GM18873 (cell line): ENCODE measurements around the gene CST8.
A peak's percentile ranks its signal among the peaks of the same experiment; 100 is the strongest.
"Not testable (repeated sequence)": the region's sequence is repeated elsewhere in the genome, so short reads cannot be mapped to it uniquely, and the experiment has no call there.

ENCODE experiments used
- ATAC-seq: cut with Tn5 transposase; IDR thresholded peaks from one replicate; pipeline ENCODE4 v1.9.1; 2021; ENCODE audit warnings: mild to moderate bottlenecking, moderate library complexity, moderate number of reproducible peaks; ENCODE audit not compliant: unreplicated experiment, low FRiP score

Gene CST8, protein sequence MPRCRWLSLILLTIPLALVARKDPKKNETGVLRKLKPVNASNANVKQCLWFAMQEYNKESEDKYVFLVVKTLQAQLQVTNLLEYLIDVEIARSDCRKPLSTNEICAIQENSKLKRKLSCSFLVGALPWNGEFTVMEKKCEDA

DNA sequence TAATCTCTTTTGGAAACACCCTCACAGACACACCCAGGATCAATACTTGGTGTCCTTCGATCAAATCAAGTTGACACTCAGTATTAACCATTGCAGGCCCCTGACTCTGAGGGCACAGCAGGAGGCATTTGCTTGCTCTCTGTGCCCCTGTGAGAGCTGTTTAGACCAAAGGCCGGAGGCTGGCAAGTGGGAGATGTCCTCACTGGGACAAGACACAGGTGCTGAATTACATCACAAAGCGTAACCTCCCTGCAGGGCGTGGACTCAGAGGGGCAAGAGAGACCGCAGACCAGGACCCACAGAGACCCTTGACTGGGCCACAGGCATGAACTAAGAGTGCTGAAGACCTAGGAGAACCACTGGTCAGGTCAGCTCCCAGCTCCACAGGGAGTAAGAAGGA lies at the start of gene CST8:
TSS of gene CST8 (plus strand) at position 301 of the 400 bp plus-strand sequence. CDS start 551 bp downstream, outside the sequence.
- ATAC-seq, result no peak

DNA sequence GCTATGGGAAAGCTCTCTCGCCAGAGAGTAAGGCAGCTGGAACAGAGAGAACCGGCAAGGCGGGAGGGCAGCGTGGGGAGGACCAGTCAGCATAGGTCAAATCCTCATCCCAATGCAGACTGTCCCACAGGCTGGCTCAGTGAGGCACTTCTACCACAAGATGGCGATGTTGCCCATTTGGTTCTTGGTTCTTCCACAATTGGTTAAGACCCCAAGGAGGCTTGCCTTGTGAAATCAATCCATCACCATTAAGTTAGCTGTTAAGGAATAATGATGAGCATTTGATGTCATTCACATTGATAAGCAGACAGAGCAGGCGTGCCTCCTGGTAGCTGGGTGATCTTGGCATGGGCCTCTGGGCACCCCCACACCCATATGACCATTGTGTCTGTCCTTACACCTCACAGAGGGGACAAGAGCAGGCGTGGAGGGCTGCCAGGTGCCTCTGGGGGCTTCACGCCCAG lies 49.0 kb upstream of the CST8 start:
- ATAC-seq, result peak; percentile 61

DNA sequence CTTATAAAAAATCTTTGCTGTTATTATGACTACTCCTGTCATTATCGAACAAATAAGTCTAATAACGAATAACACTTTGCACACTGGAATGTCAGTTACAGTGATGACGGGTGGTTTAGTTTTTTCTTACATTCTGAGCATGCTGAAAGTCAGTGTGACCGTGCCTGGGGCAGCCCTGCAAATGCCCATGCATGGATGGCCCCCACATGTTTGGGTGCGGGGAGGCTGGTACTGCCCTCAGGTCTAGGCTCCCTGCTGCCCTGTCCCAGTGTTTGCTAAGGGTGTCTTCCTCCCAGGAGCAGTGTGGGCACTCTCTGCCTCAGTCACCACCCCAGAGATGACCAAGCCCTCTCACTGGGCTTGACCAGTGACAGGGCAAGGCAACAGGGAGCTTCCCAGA lies 48.5 kb upstream of the CST8 start:
- ATAC-seq, result no peak

DNA sequence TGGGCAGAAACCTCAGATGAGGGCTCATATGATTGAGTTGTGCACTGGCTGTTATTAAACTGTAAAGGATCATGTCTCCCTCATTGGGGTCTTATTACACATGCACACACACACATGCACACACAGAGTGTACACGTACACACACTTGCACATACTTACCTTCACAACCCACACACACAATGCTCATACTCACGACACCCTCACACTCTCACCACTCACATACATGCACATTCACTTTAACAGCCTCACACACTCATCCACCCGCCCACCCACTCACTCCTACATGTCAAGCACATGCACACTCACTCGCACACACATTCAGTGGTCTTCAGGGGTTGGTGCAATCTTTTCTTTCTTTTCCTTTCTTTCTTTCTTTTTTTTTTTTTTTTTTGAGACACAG lies 46.1 kb upstream of the CST8 start:
- ATAC-seq, result no peak

DNA sequence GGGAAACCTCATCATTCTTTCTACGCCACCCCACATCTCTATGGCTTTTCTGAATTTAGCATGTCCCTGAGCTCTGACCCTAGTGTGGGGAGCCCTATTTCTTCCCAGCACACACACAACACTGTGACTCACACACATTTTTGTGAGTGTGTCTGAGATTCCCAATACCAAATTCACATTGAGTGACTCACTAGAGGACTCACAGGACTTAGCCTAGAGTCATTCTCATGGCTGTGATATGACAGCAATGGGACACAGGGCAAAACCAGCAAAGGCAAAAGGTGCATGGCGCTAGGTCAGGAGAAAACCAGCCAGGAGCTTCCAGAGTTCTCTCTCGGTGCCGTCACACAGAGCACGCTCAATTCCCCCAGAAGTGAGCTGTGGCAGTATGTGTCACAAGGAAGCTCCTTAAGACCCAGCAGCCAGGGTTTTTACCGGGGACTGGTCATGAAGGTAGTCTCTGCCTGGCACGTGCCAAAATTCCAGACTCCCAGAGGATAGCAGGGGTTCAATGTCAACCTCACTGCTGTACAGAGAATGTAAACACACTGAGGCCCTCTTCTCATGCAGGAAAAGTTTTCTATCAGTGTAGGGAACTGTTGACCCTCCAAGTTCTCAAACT lies 45.2 kb upstream of the CST8 start:
- ATAC-seq, result no peak

DNA sequence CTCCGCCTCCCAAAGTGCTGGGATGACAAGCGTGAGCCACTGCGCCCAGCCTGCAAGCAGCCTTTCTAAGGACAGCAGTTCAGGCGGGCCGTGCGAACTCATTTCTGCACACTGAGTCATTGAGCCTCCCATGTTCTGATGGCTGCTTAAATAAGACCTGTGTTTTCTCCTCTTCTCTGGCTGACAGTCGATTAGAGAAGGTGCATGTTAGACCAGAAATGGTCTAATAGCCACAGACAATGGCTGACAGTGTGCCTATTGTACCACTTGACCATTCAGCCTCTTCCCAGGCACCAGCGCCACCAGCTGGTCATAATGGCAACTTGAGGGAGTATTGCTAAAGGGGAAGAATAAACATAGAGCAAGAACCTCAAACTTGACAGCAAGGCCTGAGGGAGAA lies 44.4 kb upstream of the CST8 start:
- peak; percentile 49 for ATAC-seq

DNA sequence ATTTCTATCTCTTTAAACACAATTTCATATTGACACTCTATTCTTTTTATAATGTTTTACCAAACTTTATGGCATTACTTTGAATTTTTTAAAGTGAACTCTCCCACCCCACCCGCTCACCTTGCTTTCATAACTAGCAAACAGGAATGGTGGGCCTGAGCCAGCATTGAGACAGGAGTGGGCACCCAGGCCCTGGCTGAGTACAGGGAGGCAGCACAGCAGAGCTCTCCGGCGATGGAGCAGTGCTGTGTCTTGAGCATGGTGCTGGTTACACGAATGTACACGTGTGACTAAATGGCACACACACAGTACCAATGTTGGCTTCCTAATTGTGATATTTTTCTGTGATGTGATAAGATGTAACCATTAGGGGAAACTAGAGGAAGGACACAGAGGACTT lies 42.8 kb upstream of the CST8 start:
- no peak for ATAC-seq

DNA sequence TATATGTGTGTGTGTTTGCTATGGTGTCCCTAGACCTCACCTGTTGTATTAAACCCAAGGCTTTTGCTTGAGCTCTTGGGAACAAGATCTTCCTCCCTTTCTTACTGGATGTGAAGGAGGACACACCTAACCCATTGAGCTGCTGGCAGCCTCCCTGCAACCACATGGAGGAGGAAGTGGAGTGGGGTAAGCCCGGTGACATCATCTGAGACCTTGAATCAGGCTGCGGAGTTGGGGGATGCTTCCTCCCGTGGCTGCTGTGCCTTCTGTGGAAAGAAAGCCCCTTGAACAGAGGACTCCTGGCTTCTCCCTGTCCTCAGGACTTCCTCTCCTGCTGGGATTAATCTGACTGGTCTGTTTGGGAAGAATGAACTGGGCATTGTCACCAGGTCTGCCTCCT lies 41.5 kb upstream of the CST8 start:
- ATAC-seq, result no peak

DNA sequence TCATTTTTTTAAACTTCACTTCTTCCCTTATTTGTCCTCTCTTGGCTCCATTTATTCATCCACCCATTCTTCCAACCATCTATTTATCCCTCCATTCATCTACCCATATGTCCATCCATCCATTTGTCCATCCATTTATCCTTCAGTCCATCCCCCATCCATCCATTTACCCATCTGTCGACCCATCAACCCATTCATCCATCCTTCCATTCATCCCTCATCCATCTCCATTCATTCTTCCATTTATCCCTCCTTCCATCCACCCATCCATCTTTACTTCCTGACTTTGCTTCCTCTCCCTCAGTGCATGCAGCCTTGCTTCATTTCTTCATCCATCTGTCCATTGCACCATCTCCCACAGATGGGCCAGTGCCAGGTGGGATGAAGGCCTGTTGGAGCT lies 40.0 kb upstream of the CST8 start:
- ATAC-seq, result no peak

DNA sequence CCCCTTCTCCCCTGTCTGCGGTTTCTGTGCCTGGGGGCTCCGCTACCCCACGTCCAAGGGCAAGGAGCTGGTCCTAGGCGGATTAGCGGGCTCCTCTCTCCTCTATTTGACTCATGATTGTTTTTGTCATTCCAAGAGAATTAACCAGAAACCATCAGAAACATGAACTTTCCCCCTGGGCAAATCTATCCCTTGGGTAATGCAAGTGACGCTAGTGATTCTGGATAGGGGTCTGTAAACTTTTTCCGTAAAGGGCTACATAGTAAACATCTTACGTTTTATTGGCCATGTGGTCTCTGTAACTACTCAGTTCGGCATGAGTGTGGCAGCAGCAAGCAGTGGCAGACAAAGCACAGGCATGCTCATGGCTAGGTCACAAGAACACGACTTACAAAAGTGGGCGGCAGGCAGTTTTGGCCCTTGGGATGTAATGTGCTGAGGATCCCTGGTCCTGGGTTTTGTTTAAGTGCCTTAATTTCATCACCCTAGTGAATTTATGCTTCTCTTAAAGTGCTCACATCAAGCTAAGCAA lies 38.9 kb upstream of the CST8 start:
- no peak for ATAC-seq

DNA sequence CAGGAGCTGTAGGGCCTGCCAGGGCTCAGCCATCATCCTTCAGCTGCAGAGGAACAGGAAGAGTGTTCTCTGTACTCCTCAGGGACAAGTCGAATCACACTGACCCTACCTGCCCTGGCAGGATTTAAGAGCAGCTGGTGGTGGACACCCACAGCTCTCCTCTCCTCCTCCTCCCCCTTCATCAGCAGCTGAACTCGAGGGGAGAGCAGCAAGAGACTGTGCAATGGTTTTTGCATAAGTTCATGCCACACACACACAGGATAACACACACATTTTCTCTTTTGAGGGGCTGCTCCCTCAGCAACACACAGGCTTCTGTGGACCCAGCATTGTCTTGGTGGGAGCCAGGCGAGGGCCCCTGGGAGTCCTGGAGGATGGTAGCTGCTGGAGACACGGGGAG lies 38.1 kb upstream of the CST8 start, which contains the start of gene CST11:
TSS of gene CST11 (minus strand) at position 101 of the 400 bp plus-strand sequence. CDS start at position 36, 65 bp downstream.
- ATAC-seq, result no peak

DNA sequence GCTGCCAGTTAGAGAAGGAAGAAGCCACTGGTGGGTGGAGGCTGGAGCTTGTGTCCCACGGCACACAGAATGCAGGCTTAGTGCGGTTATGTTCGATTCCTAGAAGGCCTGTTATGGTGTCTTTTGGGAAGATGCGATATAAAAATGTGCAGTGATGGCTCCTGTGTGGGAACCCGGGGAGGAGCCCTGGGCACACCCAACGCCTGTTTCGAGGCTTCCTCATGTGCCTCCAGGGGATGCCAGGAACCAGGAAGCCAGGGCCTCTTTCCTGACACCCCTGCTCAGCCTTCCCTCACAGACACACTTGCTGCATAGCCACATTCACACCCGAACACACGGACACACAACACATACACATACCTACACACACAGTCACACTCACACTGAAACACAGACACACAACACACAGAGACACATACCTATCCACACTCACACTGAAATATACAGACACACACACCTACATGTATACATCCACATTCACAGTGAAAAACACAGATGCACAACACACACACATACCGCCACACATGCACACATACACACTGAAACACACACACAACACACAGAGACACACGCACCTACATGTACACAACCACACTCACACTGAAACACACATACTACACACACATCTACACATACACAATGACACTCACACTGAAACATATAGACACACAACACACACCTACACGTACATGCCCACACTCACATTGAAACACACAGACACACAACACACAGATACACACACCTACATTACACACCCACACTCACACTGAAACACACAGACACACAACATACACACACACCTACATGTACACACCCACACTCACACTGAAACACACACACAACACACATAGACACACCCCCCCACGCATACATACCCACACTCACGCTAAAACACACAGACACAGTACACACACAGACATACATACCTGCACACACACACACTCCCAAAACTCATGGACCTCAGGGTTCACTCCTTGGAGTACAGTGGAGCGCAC lies 37.1 kb upstream of the CST8 start:
- no peak for ATAC-seq

DNA sequence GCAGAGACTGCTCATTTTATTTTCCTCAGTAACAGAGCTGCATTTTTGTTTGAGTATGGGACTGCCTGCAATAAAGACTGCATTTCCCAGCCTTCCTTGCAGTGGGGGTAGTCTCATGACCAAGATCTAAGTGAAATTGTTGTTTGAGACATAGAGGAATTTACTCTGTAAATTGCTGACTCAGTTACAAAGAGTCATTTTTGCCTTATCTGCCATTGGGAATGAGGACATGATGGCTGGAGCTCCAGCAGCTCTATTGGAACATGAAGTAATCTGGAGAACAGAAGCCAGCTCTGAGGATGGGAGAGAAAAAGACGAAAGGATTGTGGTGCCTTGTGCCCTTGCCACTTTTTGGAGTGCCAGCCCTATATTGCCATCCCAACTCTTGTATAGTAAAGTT lies 36.1 kb upstream of the CST8 start:
- no peak for ATAC-seq

DNA sequence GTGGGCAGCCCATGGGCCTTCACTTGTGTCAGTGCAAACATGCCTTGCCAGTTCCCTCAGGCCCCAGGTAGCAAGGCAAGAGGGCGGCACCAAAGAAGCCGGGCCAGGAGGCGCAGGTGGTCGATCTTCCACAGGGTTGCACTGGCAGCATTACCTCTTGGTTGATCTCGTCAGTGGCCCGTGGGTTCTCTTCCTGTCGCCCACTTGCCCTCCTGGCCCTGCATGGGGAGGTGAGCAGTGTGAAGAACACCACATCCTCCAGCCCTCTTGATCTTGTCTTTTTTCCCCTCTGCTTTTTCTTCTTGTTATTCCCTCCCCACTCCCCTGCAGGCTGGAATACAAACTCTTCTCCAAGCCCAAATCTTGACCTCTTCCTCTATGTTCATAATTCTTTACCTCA lies 35.3 kb upstream of the CST8 start:
- no peak for ATAC-seq

DNA sequence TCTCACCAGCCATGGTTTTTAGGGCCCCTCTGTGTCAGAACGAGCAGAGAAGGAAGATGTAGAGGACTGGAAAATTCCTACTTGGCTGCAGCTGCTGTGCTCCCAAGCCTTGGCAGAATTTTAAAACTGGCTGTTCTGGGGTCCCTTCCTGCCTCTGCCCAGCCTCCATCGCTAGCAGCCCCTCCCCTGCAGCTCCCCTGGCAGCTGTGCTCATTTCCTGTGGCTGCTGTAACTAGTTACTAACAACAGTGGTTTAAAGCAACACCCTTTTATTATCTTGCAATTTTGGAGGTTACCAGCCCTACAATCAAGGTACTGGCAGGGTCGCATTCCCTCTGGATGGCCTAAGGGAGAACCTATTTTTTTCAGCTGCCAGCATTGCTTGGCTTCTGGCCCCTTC lies 34.5 kb upstream of the CST8 start:
- ATAC-seq, result no peak

DNA sequence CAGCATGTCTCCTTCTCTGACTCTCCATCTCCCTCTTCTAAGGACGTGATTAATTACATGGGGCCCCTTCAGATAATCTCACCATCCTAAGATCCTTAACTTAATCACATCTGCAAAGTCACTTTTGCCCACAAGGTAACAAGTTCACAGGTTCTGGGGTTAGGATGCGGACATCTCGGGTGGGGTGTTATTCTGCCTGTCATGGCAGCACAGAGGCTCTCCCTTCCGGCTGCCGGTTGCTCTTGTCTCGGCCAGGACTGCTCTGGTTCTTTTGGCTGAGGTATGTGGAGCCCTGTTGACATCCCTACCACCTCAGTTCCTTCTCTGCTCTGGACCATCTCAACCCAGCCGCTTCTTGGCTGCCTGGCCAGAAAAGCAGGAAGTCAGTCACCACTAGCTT lies 34.0 kb upstream of the CST8 start:
- ATAC-seq, result no peak

DNA sequence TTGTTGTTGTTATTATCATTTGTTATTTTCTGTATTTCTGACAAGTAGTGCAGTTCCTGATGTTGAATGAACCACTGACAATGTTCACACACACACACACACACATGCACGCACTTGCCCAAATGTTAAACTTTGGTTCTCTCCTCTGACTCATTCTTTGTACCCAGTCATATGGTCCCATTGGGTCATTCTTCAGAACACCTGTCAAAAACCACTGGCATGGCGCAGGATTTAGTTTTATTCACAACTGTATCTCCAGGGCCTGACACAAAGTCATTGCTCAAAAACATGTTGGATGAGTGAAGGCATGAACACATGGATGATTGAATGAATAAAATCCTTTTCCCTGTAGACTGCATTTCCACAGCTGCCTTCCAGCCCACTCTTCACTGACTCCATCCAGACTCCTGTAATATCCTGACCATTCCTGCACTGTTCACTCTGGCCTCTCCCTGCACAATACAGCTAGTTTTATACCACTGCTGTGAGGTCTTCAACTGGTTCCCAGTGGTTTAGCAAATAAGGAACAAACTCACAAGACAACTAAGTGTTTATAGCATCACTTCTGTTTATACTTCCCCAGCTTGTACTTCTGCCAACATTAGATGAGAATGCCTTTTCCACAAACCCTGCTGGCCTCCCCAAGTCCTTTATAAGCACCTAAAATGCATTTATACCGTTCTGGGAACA lies 31.3 kb upstream of the CST8 start:
- no peak for ATAC-seq

DNA sequence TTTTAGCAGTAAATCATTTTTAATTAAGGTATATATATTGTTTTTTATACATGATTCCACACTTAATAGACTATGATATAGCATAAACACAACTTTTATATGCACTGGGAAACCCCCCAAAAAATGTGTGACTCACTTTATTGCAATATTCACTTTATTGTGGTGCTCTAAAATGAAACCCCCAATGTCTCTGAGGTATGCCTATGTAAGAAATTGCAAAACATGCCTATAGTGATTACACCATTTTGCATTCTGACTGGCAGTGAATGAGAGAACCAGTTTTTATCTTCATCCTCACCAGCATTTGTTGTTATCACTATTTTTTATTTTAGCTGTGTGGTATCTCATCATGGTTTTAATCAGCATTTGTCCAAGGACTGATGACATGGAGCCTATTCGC lies 29.7 kb upstream of the CST8 start:
- ATAC-seq, result no peak

DNA sequence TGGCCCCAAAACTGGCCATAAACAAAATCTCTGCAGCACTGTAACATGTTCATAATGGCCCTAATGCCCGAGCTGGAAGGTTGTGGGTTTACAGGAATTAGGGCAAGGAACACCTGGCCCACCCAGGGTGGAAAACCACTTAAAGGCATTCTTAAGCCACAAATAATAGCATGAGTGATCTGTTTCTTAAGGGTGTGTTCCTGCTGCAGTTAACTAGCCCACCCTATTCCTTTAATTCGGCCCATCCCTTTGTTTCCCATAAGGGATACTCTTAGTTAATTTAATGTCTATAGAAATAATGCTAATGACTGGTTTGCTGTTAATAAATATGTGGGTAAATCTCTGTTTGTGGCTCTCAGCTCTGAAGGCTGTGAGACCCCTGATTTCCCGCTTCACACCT lies 24.0 kb upstream of the CST8 start:
- ATAC-seq, result not testable (repeated sequence)

DNA sequence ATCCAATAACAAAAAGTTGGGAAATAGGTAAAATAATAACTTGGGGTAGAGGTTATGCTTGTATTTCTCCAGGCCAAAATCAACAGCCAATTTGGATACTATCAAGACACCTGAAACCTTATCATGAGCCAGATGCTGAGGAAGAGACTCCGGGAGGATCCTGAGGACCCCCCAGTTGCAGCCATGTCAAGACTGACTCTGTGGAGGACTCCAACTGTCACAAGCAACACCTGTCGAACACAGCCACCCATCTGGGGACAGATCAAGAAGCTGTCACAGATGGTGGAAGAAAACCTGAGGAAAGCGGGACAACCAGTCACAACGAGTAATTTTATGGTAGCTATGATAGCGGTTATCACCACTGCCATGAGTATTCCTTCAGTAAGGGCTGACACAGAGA lies 18.6 kb upstream of the CST8 start:
- not testable (repeated sequence) for ATAC-seq
